ENCODE results near the gene KRT23. TPM values are rescaled to one million over a fixed set of nuclear protein-coding genes. Genes with fewer than 3 reads are reported as not detected.

KRT23 gene
- polyA plus RNA-seq, 1 donor from 2014 or later, result 0.37 TPM

DNA sequence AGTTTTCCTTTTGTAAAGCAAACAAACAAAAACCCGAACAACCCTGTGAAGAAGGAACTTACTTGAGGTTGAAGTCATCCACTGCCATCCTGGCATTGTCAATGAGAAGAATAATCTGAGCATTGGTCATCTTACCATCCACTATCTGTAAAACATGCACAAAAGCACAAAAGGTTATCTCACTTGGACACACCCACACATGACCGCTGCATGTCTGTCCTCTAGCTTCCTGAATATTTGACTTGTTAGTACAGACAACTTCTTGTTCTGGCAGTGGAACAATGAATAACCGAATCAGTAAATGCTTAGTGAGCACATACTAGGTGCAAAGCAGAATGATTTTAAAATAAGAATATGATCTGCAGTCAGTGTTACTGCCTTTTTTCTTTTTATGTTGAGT, 6.1 kb downstream of the KRT23 start:
- no peaks in the 10 kb centered on the region for H3K79me2 ChIP-seq (replicated peaks; ENCODE audit: insufficient read depth, low read length)
- no peak overlapping the region for H3K4me3 ChIP-seq (ENCODE audit: low read length)

GRCh38 chr17:40926341-40926740, 11.1 kb downstream of the KRT23 start:
- H3K9me3 ChIP-seq (ENCODE audit: low read length), result no peaks in the 10 kb centered on the region
- H3K36me3 ChIP-seq (ENCODE audit: insufficient read depth, low read length), result no peaks in the 10 kb centered on the region
- no peaks in the 10 kb centered on the region for H4K20me1 ChIP-seq (ENCODE audit: insufficient read depth)
- H3K4me3 ChIP-seq (ENCODE audit: low read length), result no peak overlapping the region
- no peaks in the 10 kb centered on the region for H3F3A ChIP-seq (ENCODE audit: insufficient read depth, low read length, poor library complexity, severe bottlenecking)
- H3K9me2 ChIP-seq (ENCODE audit: insufficient read depth, low read length), result no peaks in the 10 kb centered on the region
- H3K9ac ChIP-seq (ENCODE audit: low read length), result no peak overlapping the region
- no peak for TF ChIP-seq RAD21 (conservative IDR thresholded peaks at IDR 0.05)
- no peak for TF ChIP-seq POLR2AphosphoS5 (IDR thresholded peaks at IDR 0.05)
- TF ChIP-seq CTCF (IDR thresholded peaks at IDR 0.05; ENCODE audit: poor library complexity, severe bottlenecking), result no peak
- TF ChIP-seq, protein P1, sequence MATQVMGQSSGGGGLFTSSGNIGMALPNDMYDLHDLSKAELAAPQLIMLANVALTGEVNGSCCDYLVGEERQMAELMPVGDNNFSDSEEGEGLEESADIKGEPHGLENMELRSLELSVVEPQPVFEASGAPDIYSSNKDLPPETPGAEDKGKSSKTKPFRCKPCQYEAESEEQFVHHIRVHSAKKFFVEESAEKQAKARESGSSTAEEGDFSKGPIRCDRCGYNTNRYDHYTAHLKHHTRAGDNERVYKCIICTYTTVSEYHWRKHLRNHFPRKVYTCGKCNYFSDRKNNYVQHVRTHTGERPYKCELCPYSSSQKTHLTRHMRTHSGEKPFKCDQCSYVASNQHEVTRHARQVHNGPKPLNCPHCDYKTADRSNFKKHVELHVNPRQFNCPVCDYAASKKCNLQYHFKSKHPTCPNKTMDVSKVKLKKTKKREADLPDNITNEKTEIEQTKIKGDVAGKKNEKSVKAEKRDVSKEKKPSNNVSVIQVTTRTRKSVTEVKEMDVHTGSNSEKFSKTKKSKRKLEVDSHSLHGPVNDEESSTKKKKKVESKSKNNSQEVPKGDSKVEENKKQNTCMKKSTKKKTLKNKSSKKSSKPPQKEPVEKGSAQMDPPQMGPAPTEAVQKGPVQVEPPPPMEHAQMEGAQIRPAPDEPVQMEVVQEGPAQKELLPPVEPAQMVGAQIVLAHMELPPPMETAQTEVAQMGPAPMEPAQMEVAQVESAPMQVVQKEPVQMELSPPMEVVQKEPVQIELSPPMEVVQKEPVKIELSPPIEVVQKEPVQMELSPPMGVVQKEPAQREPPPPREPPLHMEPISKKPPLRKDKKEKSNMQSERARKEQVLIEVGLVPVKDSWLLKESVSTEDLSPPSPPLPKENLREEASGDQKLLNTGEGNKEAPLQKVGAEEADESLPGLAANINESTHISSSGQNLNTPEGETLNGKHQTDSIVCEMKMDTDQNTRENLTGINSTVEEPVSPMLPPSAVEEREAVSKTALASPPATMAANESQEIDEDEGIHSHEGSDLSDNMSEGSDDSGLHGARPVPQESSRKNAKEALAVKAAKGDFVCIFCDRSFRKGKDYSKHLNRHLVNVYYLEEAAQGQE (IDR thresholded peaks at IDR 0.05; ENCODE audit: borderline replicate concordance), result no peak
- TF ChIP-seq SMC3 (conservative IDR thresholded peaks at IDR 0.05; ENCODE audit: poor library complexity), result no peak
- TF ChIP-seq EZH2 (IDR thresholded peaks at IDR 0.05; ENCODE audit: borderline replicate concordance, insufficient read depth, low read length, poor library complexity, severe bottlenecking), result no peak
- TF ChIP-seq MXI1 (conservative IDR thresholded peaks at IDR 0.05; ENCODE audit: poor library complexity, severe bottlenecking), result no peak
- no peak for TF ChIP-seq EP300 (conservative IDR thresholded peaks at IDR 0.05; ENCODE audit: poor library complexity, severe bottlenecking)
- TF ChIP-seq TAF1 (IDR thresholded peaks at IDR 0.05; ENCODE audit: low read depth), result no peak
- H2AFZ ChIP-seq (ENCODE audit: low read depth, low read length), result no peak overlapping the region
- no peaks in the 10 kb centered on the region for H3K27me3 ChIP-seq (ENCODE audit: insufficient read depth, low read depth, low read length)
- H3K27ac ChIP-seq (ENCODE audit: low read length), result no peak overlapping the region
- no peak overlapping the region for H3K4me2 ChIP-seq (ENCODE audit: low read length)
- H3K79me2 ChIP-seq (replicated peaks; ENCODE audit: insufficient read depth, low read length), result no peaks in the 10 kb centered on the region

More for the DNA sequence above, 6.1 kb downstream of the KRT23 start:
- Histone ChIP-seq H3K9ac (ENCODE audit: low read length) (no peak overlapping the region), H3F3A (ENCODE audit: insufficient read depth, low read length, poor library complexity, severe bottlenecking) (no peaks in the 10 kb centered on the region), H3K27ac (ENCODE audit: low read length) (no peak overlapping the region), H3K27me3 (ENCODE audit: insufficient read depth, low read depth, low read length) (no peaks in the 10 kb centered on the region), H3K9me2 (ENCODE audit: insufficient read depth, low read length) (no peaks in the 10 kb centered on the region), H3K9me3 (ENCODE audit: low read length) (no peaks in the 10 kb centered on the region), H3K36me3 (ENCODE audit: insufficient read depth, low read length) (no peaks in the 10 kb centered on the region), H3K4me2 (ENCODE audit: low read length) (no peak overlapping the region), H4K20me1 (ENCODE audit: insufficient read depth) (no peaks in the 10 kb centered on the region), H2AFZ (ENCODE audit: low read depth, low read length) (no peak overlapping the region)
- TF ChIP-seq TAF1 (IDR thresholded peaks at IDR 0.05; ENCODE audit: low read depth), result no peak
- TF ChIP-seq CTCF (IDR thresholded peaks at IDR 0.05; ENCODE audit: poor library complexity, severe bottlenecking), result no peak
- TF ChIP-seq, protein P1 (IDR thresholded peaks at IDR 0.05; ENCODE audit: borderline replicate concordance), result no peak
- TF ChIP-seq EP300 (conservative IDR thresholded peaks at IDR 0.05; ENCODE audit: poor library complexity, severe bottlenecking), result no peak
- TF ChIP-seq MXI1 (conservative IDR thresholded peaks at IDR 0.05; ENCODE audit: poor library complexity, severe bottlenecking), result no peak

Measured in neural cell (in vitro differentiated cells).